Upper lobe of left lung (tissue), 4 donors: ENCODE results near the gene C9orf50.

Experiments
- EP300 ChIP-seq, 4 donors: sonication (generic); formaldehyde crosslinking; IDR thresholded peaks; one replicate each; pipeline ENCODE4 v1.5.1; 2017; ENCODE audit warnings: antibody characterized with exemption in 4 of 4, control low read depth in 2 of 4
- POLR2A ChIP-seq, 4 donors: fragments of 450-650 bp; IDR thresholded peaks; one replicate each; pipeline ENCODE4 v1.5.1; 2016 to 2017; ENCODE audit warnings: antibody characterized with exemption in 4 of 4, mild to moderate bottlenecking in 2 of 4
- TF ChIP-seq, protein P1 (sequence below), 6 experiments: fragments of 450-650 bp in 4 of 6; fragments of 200-600 bp in 2 of 6; sonication (generic) in 2 of 6; IDR thresholded peaks; one replicate each; pipeline ENCODE4 v1.5.1; 2016 to 2019; ENCODE audit warnings: antibody characterized with exemption in 6 of 6

DNA sequence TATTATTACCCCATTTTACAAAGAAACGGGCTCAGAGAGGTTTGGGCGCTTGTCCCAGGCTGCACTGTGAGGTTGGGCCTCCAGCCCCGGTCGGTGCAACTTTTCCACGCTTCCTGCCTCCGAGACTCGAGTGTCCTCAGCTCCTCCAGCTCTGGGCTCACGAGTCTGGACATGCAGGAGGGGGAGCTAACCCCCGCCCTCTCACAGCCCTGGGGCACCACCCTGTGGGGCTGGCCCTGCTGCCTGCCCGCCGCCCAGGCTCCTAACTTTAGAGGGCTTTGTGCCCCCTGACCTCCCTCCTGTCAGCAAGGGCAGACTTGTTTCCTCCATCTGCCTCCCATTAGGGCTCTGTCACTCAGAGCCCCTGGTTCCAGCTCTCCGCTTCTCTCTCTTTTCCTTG lies 25.4 kb upstream of the C9orf50 start:
- TF ChIP-seq, protein P1, sequence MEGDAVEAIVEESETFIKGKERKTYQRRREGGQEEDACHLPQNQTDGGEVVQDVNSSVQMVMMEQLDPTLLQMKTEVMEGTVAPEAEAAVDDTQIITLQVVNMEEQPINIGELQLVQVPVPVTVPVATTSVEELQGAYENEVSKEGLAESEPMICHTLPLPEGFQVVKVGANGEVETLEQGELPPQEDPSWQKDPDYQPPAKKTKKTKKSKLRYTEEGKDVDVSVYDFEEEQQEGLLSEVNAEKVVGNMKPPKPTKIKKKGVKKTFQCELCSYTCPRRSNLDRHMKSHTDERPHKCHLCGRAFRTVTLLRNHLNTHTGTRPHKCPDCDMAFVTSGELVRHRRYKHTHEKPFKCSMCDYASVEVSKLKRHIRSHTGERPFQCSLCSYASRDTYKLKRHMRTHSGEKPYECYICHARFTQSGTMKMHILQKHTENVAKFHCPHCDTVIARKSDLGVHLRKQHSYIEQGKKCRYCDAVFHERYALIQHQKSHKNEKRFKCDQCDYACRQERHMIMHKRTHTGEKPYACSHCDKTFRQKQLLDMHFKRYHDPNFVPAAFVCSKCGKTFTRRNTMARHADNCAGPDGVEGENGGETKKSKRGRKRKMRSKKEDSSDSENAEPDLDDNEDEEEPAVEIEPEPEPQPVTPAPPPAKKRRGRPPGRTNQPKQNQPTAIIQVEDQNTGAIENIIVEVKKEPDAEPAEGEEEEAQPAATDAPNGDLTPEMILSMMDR (IDR thresholded peaks at IDR 0.05) = no peak
- TF ChIP-seq POLR2A (IDR thresholded peaks at IDR 0.05) (no peak), EP300 (IDR thresholded peaks at IDR 0.05) (no peak)
